ENCODE measurements around the gene KIF11. TPM values are rescaled to one million over a fixed set of nuclear protein-coding genes. Genes with fewer than 3 reads are reported as not detected.

Gene KIF11
- total and polyA plus RNA-seq, 2 of the 13 experiments (the other 11 are each of a cell fraction or from before 2014, with no cell fraction given) = 8.7 to 38.4 TPM

- TF ChIP-seq, protein P1, sequence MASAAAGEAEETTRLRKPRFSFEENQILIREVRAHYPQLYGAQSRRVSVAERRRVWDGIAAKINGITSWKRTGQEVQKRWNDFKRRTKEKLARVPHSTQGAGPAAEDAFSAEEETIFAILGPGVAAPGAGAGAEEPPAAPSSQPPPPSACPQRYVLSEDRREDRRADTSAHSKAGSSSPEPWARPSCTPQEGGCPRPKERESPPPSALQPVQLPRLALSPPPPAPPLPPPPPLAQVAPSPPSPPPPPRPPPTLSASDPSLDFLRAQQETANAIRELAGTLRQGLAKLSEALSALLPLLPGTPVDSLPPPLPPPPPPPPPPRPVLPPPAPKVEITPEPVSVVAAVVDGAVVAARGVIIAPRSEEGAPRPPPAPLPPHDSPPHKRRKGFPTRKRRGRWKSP (CRISPR knock-in tag; IDR thresholded peaks at IDR 0.05) = peak; percentile 25; the same call in 1 of the 2 replicates
- TF ChIP-seq ZNF687 (CRISPR knock-in tag; IDR thresholded peaks at IDR 0.05) (peak; percentile 93), ARHGAP35 (CRISPR knock-in tag; IDR thresholded peaks at IDR 0.05; ENCODE audit: borderline replicate concordance) (peak; percentile 37; the same call in 1 of the 2 replicates), HMGXB4 (CRISPR knock-in tag; IDR thresholded peaks at IDR 0.05; ENCODE audit: borderline replicate concordance in 1 of 2, low read depth in 1 of 2) (no peak), EZH2 (conservative IDR thresholded peaks at IDR 0.05; ENCODE audit: low read depth, low read length) (no peak), HOXA9 (CRISPR knock-in tag; IDR thresholded peaks at IDR 0.05; ENCODE audit: borderline replicate concordance) (0 out of 2 replicates have a peak, but pooled peaks have one; percentile 44), RFXANK (CRISPR knock-in tag; IDR thresholded peaks at IDR 0.05) (no peak), ZNF230 (CRISPR knock-in tag; IDR thresholded peaks at IDR 0.05) (0 out of 2 replicates have a peak, but pooled peaks have one; percentile 54), SRY (CRISPR knock-in tag; IDR thresholded peaks at IDR 0.05) (0 out of 2 replicates have a peak, but pooled peaks have one; percentile 57), PAF1 (CRISPR knock-in tag; IDR thresholded peaks at IDR 0.05) (no peak), ZNF703 (CRISPR knock-in tag; IDR thresholded peaks at IDR 0.05; ENCODE audit: borderline replicate concordance) (no peak), ASH2L (IDR thresholded peaks at IDR 0.05; ENCODE audit: insufficient read length, low read depth, low read length) (peak; percentile 16), BRD4 (CRISPR knock-in tag; IDR thresholded peaks at IDR 0.05) (0 out of 2 replicates have a peak, but pooled peaks have one; percentile 15), ZNF296 (CRISPR knock-in tag; conservative IDR thresholded peaks at IDR 0.05) (0 out of 2 replicates have a peak, but pooled peaks have one; percentile 36), ARID4A (CRISPR knock-in tag; IDR thresholded peaks at IDR 0.05; ENCODE audit: borderline replicate concordance) (peak; percentile 56), ZNF878 (CRISPR knock-in tag; IDR thresholded peaks at IDR 0.05) (no peak), ZFYVE20 (CRISPR knock-in tag; IDR thresholded peaks at IDR 0.05; ENCODE audit: borderline replicate concordance, low read depth) (0 out of 2 replicates have a peak, but pooled peaks have one; percentile 24)
Observed at GRCh38 chr10:92692080-92692671, 99.2 kb downstream of the KIF11 start (continued).

All from HepG2 (cell line).